Measurements from ENCODE around the gene NHERF1.

- TF ChIP-seq, protein P1, sequence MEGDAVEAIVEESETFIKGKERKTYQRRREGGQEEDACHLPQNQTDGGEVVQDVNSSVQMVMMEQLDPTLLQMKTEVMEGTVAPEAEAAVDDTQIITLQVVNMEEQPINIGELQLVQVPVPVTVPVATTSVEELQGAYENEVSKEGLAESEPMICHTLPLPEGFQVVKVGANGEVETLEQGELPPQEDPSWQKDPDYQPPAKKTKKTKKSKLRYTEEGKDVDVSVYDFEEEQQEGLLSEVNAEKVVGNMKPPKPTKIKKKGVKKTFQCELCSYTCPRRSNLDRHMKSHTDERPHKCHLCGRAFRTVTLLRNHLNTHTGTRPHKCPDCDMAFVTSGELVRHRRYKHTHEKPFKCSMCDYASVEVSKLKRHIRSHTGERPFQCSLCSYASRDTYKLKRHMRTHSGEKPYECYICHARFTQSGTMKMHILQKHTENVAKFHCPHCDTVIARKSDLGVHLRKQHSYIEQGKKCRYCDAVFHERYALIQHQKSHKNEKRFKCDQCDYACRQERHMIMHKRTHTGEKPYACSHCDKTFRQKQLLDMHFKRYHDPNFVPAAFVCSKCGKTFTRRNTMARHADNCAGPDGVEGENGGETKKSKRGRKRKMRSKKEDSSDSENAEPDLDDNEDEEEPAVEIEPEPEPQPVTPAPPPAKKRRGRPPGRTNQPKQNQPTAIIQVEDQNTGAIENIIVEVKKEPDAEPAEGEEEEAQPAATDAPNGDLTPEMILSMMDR (IDR thresholded peaks at IDR 0.05; ENCODE audit: insufficient read depth, low read length, poor library complexity, severe bottlenecking): no peak
- no peak for TF ChIP-seq EZH2phosphoT487 (conservative IDR thresholded peaks at IDR 0.05; ENCODE audit: low read length)
Observed at GRCh38 chr17:74712756-74713155, 35.7 kb upstream of the NHERF1 start, which contains the start of gene CD300LF.
